GM18517 (cell line): ENCODE measurements around the gene DENND5B.
"Not testable (repeated sequence)": the region's sequence is repeated elsewhere in the genome, so short reads cannot be mapped to it uniquely, and the experiment has no call there.

Source experiments
- ATAC-seq: cut with Tn5 transposase; IDR thresholded peaks from one replicate; pipeline ENCODE4 v1.9.1; 2021; ENCODE audit warnings: mild to moderate bottlenecking, moderate library complexity; ENCODE audit not compliant: unreplicated experiment

DENND5B gene

GRCh38 chr12:31594681-31595080 is 3.7 kb upstream of the DENND5B start:
- ATAC-seq, result no peak

DNA sequence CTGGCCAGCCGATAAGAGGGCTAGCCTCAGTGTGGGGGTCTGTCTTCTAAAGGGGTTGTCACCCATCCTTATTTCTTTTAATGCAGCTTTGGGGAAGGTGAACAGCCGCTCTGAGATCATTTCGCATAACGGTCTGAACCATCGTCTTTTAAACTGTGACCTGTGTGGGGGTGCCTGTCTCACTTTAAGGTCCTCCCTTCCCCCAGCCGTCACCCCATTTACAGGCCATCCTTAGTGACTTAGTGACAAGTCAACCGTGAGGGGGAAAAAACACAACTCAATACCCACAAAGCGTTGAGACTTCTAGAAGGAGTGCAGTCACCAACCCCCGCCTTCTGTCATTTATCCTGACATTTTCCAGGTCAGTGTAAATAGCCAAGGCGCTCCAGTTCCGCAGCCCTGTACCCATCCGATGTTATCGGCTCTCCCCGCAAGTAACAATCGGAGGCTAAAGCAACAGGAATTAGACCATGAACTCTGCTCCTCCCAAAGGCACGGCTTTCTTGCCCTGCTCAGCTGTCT is 505 bp upstream of the DENND5B start:
- peak; percentile 14 for ATAC-seq

- ATAC-seq, result peak; percentile 29
Observed at GRCh38 chr12:31589904-31590641, 863 bp downstream of the DENND5B start.

- no peak for ATAC-seq
Observed at GRCh38 chr12:31589598-31589903, 1.4 kb downstream of the DENND5B start.

DNA sequence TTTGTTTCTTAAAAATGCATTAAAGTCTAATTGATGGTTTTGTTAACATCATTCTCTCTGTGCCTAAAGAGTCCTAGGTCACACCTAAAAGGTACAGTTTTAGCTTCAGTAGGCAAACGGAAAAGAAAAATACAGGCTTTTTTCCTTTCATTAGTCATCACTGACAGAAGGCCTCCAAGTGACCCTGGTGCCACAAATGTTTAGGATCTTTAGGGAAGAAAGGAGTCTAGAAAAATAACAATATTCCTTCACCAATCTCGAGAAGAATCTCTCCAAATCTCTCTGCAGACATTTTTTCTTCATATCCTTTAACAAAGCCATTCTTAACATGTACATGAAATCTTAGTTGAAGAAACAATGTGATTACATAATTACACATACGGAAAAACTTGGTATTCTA is 2.0 kb downstream of the DENND5B start:
- ATAC-seq, result no peak

- ATAC-seq, result peak; percentile 47
Observed at GRCh38 chr12:31586728-31587127, 4.2 kb downstream of the DENND5B start.

GRCh38 chr12:31585895-31586294 is 5.0 kb downstream of the DENND5B start:
- ATAC-seq, result no peak

GRCh38 chr12:31585271-31585670 is 5.7 kb downstream of the DENND5B start:
- ATAC-seq, result no peak

DNA sequence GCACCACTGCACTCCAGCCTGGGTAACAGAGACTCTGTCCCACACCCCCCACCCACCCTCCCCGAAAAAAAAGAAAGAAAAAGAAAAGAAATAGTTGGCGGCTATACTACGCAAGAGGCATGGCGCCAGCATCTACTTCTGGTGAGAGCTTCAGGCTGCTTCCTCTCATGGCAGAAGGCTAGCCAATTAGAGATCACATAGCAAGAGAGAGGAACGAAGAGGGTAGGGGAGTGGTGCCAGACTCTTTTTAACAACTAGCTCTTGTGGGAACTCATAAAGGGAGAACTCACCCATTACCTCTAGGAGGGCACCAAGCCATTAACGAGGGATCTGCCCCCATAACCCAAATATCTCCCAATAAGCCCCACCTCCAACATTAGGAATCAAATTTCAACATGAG is 6.2 kb downstream of the DENND5B start:
- ATAC-seq, result no peak

- no peak for ATAC-seq
Observed at GRCh38 chr12:31583878-31584277, 7.1 kb downstream of the DENND5B start.

GRCh38 chr12:31582155-31582554 is 8.8 kb downstream of the DENND5B start:
- ATAC-seq, result no peak

DNA sequence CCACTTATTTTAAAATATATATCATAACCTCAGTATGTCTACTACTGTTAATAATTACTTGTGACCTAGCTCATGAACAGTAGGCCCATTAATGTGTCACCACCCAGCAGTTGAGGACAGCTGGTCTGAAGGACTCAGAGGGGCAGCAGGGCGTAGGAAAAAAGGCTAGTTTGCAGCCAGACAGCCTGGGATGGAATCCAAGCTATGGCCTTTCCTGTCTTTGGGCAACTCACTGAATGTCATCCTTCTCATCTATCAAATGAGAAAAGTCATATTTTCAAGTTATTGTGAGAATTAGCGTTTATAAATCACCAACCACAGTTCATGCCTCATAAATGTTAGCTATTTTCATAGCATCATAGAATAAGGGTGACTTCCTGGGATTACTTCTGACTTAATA is 12.3 kb downstream of the DENND5B start:
- no peak for ATAC-seq

GRCh38 chr12:31574803-31575575 is 15.9 kb downstream of the DENND5B start:
- ATAC-seq, result no peak

DNA sequence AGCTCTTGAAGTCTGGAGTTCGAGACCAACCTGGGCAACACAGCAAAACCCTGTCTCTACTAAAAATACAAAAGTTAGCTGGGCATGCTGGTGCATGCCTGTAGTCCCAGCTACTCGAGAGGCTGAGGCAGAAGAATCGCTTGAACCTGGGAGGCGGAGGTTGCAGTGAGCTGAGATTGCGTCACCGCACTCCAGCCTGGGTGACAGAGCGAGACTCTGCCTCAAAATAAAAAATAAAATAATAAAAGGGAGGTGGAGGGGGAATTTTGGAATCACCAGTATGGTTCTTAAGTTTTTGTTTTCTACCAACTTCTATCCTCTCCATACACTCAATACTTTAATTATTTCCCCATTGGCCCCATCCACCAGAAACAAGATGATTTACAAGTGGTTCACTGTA is 16.6 kb downstream of the DENND5B start:
- ATAC-seq, result not testable (repeated sequence)

GRCh38 chr12:31572900-31573600 is 17.9 kb downstream of the DENND5B start:
- no peak for ATAC-seq

DNA sequence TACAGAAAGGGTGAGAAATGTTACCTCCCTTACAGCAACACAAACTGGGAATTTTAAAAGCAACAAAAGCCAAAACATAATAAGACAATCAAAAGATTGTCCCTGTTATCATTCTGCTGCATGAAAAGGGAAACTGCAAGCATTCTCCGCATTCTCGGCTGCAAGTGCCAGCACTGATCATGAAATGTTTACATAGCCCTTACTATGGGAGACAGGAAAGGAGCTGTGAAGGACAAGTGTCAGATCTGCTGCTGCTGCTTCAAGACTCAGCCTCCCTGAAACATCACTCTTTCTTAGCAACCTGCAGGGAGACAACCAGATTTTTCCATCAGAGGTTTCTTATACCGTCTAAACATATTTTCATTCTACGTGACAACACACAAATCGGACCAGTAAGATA is 20.1 kb downstream of the DENND5B start:
- ATAC-seq, result no peak

- not testable (repeated sequence) for ATAC-seq
Observed at GRCh38 chr12:31569517-31569916, 21.4 kb downstream of the DENND5B start.

- ATAC-seq, result no peak
Observed at GRCh38 chr12:31568498-31568897, 22.4 kb downstream of the DENND5B start.

- ATAC-seq, result no peak
Observed at GRCh38 chr12:31567029-31567428, 23.9 kb downstream of the DENND5B start.

DNA sequence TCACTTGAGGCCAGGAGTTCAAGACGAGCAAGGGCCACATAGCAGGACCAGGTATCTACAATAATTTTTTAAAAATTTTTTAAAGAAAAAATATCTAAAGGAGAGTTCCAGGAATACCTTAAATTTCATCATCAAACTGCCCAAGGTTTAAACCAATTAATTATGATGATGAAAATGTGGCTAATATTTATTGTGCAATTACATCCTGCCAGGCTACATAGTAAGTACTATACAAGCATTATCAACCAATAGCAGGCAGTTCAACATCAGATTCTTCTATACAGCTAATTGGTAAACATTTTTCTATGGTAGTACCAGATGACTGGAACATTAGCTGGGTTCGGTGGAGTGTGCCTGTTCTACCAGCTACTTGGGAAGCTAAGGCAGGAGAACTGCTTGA is 24.4 kb downstream of the DENND5B start:
- no peak for ATAC-seq

GRCh38 chr12:31562594-31563328 is 28.2 kb downstream of the DENND5B start:
- no peak for ATAC-seq
